ENCODE data around the gene TRIM22.

GRCh38 chr11:5639953-5640352 is 49.6 kb upstream of the TRIM22 start:
- TF ChIP-seq, protein P1, sequence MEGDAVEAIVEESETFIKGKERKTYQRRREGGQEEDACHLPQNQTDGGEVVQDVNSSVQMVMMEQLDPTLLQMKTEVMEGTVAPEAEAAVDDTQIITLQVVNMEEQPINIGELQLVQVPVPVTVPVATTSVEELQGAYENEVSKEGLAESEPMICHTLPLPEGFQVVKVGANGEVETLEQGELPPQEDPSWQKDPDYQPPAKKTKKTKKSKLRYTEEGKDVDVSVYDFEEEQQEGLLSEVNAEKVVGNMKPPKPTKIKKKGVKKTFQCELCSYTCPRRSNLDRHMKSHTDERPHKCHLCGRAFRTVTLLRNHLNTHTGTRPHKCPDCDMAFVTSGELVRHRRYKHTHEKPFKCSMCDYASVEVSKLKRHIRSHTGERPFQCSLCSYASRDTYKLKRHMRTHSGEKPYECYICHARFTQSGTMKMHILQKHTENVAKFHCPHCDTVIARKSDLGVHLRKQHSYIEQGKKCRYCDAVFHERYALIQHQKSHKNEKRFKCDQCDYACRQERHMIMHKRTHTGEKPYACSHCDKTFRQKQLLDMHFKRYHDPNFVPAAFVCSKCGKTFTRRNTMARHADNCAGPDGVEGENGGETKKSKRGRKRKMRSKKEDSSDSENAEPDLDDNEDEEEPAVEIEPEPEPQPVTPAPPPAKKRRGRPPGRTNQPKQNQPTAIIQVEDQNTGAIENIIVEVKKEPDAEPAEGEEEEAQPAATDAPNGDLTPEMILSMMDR (IDR thresholded peaks at IDR 0.05) = no peak
- TF ChIP-seq POLR2AphosphoS5 (IDR thresholded peaks at IDR 0.05) (no peak), POLR2A (IDR thresholded peaks at IDR 0.05) (no peak)
